Measurements from ENCODE around the gene HOATZ. TPM values are rescaled to one million over a fixed set of nuclear protein-coding genes. Genes with fewer than 3 reads are reported as not detected.

The HOATZ gene
- total and polyA plus RNA-seq, 2 donors (not counting 3 experiments of a cell fraction or from before 2014, with no cell fraction given) = not detected

DNA sequence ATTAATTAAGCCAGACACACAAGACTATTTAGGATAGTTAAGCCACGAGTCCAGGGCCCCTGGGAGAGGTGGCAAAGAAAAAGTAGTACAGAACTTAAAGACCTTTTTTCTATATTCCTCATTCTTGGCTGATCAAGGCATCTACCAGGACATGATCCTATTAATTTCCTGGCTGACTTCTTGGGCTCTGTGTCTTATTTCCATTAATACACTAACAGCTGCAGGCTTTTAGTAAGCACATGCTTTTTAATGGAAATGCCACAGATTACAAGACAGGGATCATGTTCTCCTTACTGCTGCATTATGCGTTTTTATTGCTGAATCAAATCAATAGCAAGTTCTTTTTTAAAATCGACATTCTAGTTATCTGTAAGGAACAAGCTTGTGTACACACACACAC lies 37.6 kb upstream of the HOATZ start:
- H3K4me2 ChIP-seq (ENCODE audit: insufficient read depth, low read length) = no peak overlapping the region
- BruUV-seq (replicated peaks) = no TSS peak
- DNase-seq (ENCODE audit: low read depth, low spot score) = no peak
- H3K27me3 ChIP-seq (ENCODE audit: control insufficient read depth in 2 of 2, insufficient read depth in 2 of 2, low read length in 2 of 2) = no peaks in the 10 kb centered on the region
- no peak overlapping the region for H3K9ac ChIP-seq (replicated peaks; ENCODE audit: extremely low read depth, insufficient read depth, low read length)
- intact Hi-C loops (cut with micrococcal nuclease) = no loop called here
- TF ChIP-seq GATA2 (IDR thresholded peaks at IDR 0.05; ENCODE audit: insufficient read depth, insufficient read length, low read depth, low read length) = no peak
- TF ChIP-seq, protein P1, sequence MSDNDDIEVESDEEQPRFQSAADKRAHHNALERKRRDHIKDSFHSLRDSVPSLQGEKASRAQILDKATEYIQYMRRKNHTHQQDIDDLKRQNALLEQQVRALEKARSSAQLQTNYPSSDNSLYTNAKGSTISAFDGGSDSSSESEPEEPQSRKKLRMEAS (IDR thresholded peaks at IDR 0.05; ENCODE audit: insufficient read depth, insufficient read length) = no peak
- TF ChIP-seq, protein P2, sequence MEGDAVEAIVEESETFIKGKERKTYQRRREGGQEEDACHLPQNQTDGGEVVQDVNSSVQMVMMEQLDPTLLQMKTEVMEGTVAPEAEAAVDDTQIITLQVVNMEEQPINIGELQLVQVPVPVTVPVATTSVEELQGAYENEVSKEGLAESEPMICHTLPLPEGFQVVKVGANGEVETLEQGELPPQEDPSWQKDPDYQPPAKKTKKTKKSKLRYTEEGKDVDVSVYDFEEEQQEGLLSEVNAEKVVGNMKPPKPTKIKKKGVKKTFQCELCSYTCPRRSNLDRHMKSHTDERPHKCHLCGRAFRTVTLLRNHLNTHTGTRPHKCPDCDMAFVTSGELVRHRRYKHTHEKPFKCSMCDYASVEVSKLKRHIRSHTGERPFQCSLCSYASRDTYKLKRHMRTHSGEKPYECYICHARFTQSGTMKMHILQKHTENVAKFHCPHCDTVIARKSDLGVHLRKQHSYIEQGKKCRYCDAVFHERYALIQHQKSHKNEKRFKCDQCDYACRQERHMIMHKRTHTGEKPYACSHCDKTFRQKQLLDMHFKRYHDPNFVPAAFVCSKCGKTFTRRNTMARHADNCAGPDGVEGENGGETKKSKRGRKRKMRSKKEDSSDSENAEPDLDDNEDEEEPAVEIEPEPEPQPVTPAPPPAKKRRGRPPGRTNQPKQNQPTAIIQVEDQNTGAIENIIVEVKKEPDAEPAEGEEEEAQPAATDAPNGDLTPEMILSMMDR (IDR thresholded peaks at IDR 0.05; ENCODE audit: extremely low read depth in 1 of 2, insufficient read depth in 1 of 2, low read depth in 1 of 2, low read length in 2 of 2) = no peak
- TF ChIP-seq MYC (IDR thresholded peaks at IDR 0.05; ENCODE audit: low read depth, low read length) = no peak
- TF ChIP-seq JUN (IDR thresholded peaks at IDR 0.05; ENCODE audit: borderline replicate concordance, insufficient read depth, insufficient read length, low read depth) = no peak
- TF ChIP-seq FOS (IDR thresholded peaks at IDR 0.05; ENCODE audit: borderline replicate concordance, insufficient read depth, low read length) = no peak
- TF ChIP-seq POLR2A (IDR thresholded peaks at IDR 0.05; ENCODE audit: low read depth, low read length) = no peak
- TF ChIP-seq POLR2AphosphoS5 (IDR thresholded peaks at IDR 0.05; ENCODE audit: insufficient read depth, low read depth, low read length) = no peak
- TF ChIP-seq EZH2 (IDR thresholded peaks at IDR 0.05; ENCODE audit: borderline replicate concordance, low read depth, low read length, severe bottlenecking) = no peak
- no peaks in the 10 kb centered on the region for H3K36me3 ChIP-seq (ENCODE audit: control insufficient read depth in 2 of 2, extremely low read depth in 1 of 2, insufficient read depth in 2 of 2, low read length in 2 of 2)
- H3K79me2 ChIP-seq (ENCODE audit: control insufficient read depth, insufficient read depth, low read length) = no peaks in the 10 kb centered on the region
- POLR2A ChIA-PET = no interaction called here
- no peak overlapping the region for H2AFZ ChIP-seq (ENCODE audit: low read depth, low read length)
- FAIRE-seq = no peak
- no peak overlapping the region for H3K27ac ChIP-seq (ENCODE audit: insufficient read depth, low read depth, low read length)
- no peak overlapping the region for H3K4me3 ChIP-seq (replicated peaks in 1 of 3; ENCODE audit: insufficient read depth in 1 of 3, low read depth in 1 of 3, low read length in 3 of 3)
- CTCF ChIA-PET = no interaction called here
- no peaks in the 10 kb centered on the region for H3K9me1 ChIP-seq (replicated peaks; ENCODE audit: control insufficient read depth, extremely low read depth, insufficient read depth, low read length)
- no peaks in the 10 kb centered on the region for H3K4me1 ChIP-seq (ENCODE audit: control insufficient read depth, extremely low read depth, insufficient read depth, low read length)
- dilution Hi-C loops (cut with MboI; ENCODE audit: extremely low pct_ligation_motif_present, low sequenced_read_pairs) = no loop called here
- H4K20me1 ChIP-seq (replicated peaks; ENCODE audit: control insufficient read depth, extremely low read depth, insufficient read depth, low read length) = no peaks in the 10 kb centered on the region
- no peaks in the 10 kb centered on the region for H3K9me3 ChIP-seq (replicated peaks; ENCODE audit: control insufficient read depth, insufficient read depth, low read length)
